ENCODE data around the gene CEP85L.

Gene CEP85L

DNA sequence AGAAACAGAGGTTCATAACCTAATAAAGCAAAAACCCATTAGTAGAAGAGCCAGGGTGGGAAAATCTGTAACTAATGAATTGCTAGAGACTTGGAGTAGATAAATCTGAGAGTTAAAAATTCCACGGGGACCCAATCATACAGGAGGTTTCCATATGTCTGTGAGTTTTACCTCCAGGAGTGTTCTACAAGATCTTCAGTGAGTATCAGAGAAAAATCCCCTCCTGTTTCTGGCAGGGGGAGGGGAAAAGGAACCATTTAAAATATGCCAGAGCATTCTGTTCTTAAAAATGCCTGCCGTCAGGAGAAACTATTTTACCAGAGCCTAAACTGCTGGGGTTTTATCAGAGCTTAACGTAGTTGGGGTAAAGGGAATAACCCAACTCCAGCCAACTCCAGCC lies 157.3 kb downstream of the CEP85L start:
- Histone ChIP-seq H3K4me3 (no peak overlapping the region), H3K36me3 (replicated peaks) (no peaks in the 10 kb centered on the region), H3K4me1 (no peaks in the 10 kb centered on the region), H3K9me3 (no peaks in the 10 kb centered on the region), H3K27me3 (ENCODE audit: low read depth) (no peaks in the 10 kb centered on the region)
- no peak for DNase-seq (ENCODE audit: low spot score in 2 of 2)
- in situ Hi-C loops (cut with MboI; ENCODE audit: low sequenced_read_pairs): no loop called here

- no peak for DNase-seq (ENCODE audit: low spot score in 2 of 2)
- H3K4me1 ChIP-seq: no peaks in the 10 kb centered on the region
- in situ Hi-C loops (cut with MboI; ENCODE audit: low sequenced_read_pairs): no loop called here
- no peaks in the 10 kb centered on the region for H3K36me3 ChIP-seq (replicated peaks)
- no peaks in the 10 kb centered on the region for H3K27me3 ChIP-seq (ENCODE audit: low read depth)
- no peak overlapping the region for H3K4me3 ChIP-seq
- no peaks in the 10 kb centered on the region; the same call in 1 of the 2 replicates for H3K9me3 ChIP-seq
These were observed 161.4 kb downstream of the CEP85L start for GRCh38 chr6:118489990-118490389.

DNA sequence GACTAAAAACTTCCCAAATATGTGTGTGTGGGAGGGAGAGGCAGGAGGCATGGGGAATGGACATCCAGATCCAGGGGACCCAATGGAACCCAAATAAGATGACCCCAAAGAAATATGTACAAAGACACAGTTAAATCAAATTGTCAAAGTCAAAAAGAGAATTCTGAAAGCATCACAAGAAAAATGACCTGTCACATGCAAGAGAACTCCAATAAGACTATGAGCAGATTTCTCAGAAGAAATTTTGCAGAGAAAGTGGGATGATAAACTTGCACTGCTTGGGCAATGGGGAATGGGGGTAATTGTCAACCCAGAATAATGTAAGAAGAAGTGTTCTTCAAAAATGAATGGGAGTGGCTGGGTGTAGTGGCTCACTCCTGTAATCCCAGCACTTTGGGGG lies 162.8 kb downstream of the CEP85L start:
- no peaks in the 10 kb centered on the region for H3K27me3 ChIP-seq (ENCODE audit: low read depth)
- DNase-seq (ENCODE audit: low spot score in 2 of 2): no peak
- in situ Hi-C loops (cut with MboI; ENCODE audit: low sequenced_read_pairs): no loop called here

GRCh38 chr6:118485601-118486550 lies 165.5 kb downstream of the CEP85L start:
- in situ Hi-C loops (cut with MboI; ENCODE audit: low sequenced_read_pairs): no loop called here
- no peak for DNase-seq (ENCODE audit: low spot score in 2 of 2)

More for the DNA sequence above, 162.8 kb downstream of the CEP85L start:
- Histone ChIP-seq H3K4me3 (no peak overlapping the region), H3K4me1 (no peaks in the 10 kb centered on the region), H3K9me3 (no peaks in the 10 kb centered on the region; the same call in 1 of the 2 replicates), H3K36me3 (replicated peaks) (no peaks in the 10 kb centered on the region)

GRCh38 chr6:118476551-118476950 lies 174.8 kb downstream of the CEP85L start:
- DNase-seq (ENCODE audit: low spot score in 2 of 2): no peak

More at GRCh38 chr6:118485601-118486550, 165.5 kb downstream of the CEP85L start:
- no peaks in the 10 kb centered on the region for H3K36me3 ChIP-seq (replicated peaks)
- no peaks in the 10 kb centered on the region; the same call in 1 of the 2 replicates for H3K9me3 ChIP-seq
- no peaks in the 10 kb centered on the region for H3K27me3 ChIP-seq (ENCODE audit: low read depth)
- H3K4me3 ChIP-seq: no peak overlapping the region
- H3K4me1 ChIP-seq: no peaks in the 10 kb centered on the region

GRCh38 chr6:118473266-118473665 lies 178.1 kb downstream of the CEP85L start:
- in situ Hi-C loops (cut with MboI; ENCODE audit: low sequenced_read_pairs): no loop called here
- DNase-seq (ENCODE audit: low spot score in 2 of 2): no peak
- Histone ChIP-seq H3K4me3 (no peak overlapping the region), H3K36me3 (replicated peaks) (no peaks in the 10 kb centered on the region), H3K9me3 (no peaks in the 10 kb centered on the region), H3K4me1 (0 out of 2 replicates have a peak, but pooled peaks cover 3% of the 10 kb centered on the region), H3K27me3 (ENCODE audit: low read depth) (no peaks in the 10 kb centered on the region)

More at GRCh38 chr6:118476551-118476950, 174.8 kb downstream of the CEP85L start:
- in situ Hi-C loops (cut with MboI; ENCODE audit: low sequenced_read_pairs): no loop called here
- H3K4me3 ChIP-seq: no peak overlapping the region
- no peaks in the 10 kb centered on the region for H3K9me3 ChIP-seq
- H3K4me1 ChIP-seq: no peaks in the 10 kb centered on the region
- no peaks in the 10 kb centered on the region for H3K27me3 ChIP-seq (ENCODE audit: low read depth)
- no peaks in the 10 kb centered on the region for H3K36me3 ChIP-seq (replicated peaks)

GRCh38 chr6:118469468-118469867 lies 181.9 kb downstream of the CEP85L start:
- in situ Hi-C loops (cut with MboI; ENCODE audit: low sequenced_read_pairs): no loop called here
- Histone ChIP-seq H3K4me1 (0 out of 2 replicates have a peak, but pooled peaks cover 3% of the 10 kb centered on the region), H3K9me3 (no peaks in the 10 kb centered on the region), H3K27me3 (ENCODE audit: low read depth) (no peaks in the 10 kb centered on the region), H3K36me3 (replicated peaks) (no peaks in the 10 kb centered on the region), H3K4me3 (no peak overlapping the region)
- no peak for DNase-seq (ENCODE audit: low spot score in 2 of 2)

DNA sequence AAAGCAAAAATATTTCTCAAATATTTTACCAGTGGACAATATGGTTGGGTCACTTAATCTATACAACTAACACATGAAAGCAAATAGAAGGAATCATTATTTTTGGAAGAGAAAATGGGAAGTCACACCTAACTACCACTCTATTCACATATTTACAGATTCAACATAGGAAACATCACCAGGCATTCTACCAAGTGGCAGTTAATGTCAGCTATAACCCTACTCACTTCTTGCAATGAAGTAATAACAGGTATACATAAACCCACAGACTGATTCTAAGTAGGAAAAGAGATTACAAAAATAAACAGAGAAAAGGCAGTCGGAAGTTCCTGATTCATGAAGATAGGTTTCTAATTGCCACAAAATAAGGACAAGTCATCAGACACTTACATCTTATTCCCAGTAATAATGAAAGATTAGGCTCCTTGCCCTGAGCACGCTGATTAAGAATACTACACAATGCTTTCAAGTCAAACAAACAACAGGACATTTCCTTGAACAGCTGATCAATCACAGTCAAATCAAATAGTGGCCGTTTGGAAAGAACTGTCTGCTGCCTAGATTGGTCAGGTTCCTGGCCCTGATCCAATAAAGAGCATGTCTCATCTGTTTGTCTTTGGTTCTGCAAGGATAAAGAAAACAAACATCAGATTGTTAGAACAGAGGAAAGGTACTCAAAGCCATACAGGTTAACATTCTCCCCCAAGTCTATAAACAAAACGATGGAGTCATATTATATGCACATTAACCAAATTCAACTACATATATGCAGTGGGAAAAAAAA lies 182.5 kb downstream of the CEP85L start:
- in situ Hi-C loops (cut with MboI; ENCODE audit: low sequenced_read_pairs): no loop called here
- no peaks in the 10 kb centered on the region for H3K27me3 ChIP-seq (ENCODE audit: low read depth)
- H3K4me1 ChIP-seq: 0 out of 2 replicates have a peak, but pooled peaks cover 3% of the 10 kb centered on the region
- no peaks in the 10 kb centered on the region for H3K36me3 ChIP-seq (replicated peaks)
- DNase-seq (ENCODE audit: low spot score in 2 of 2): no peak
- no peaks in the 10 kb centered on the region for H3K9me3 ChIP-seq
- H3K4me3 ChIP-seq: no peak overlapping the region

DNA sequence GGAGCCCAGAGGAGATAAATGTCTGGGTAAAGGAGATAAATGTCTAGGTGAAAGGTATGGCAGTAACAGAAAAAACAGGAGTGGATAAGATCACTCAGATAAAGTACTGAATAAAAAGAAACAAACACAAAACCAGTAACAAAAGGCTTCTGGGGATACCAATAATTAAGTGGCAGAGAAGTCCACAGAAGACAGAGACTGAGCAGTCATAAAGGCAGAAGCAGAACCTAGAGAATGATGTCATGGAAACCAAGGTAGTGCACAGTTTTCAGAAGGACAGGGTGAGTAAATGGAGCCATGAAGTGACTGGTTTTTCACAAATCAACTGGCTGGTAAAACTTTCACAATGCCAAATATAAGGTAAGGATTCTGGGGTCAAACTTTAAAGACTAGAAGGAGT lies 184.2 kb downstream of the CEP85L start:
- Histone ChIP-seq H3K4me3 (no peak overlapping the region), H3K4me1 (0 out of 2 replicates have a peak, but pooled peaks cover 3% of the 10 kb centered on the region), H3K36me3 (replicated peaks) (no peaks in the 10 kb centered on the region), H3K27me3 (ENCODE audit: low read depth) (no peaks in the 10 kb centered on the region), H3K9me3 (no peaks in the 10 kb centered on the region)
- no peak for DNase-seq (ENCODE audit: low spot score in 2 of 2)
- in situ Hi-C loops (cut with MboI; ENCODE audit: low sequenced_read_pairs): no loop called here

- Histone ChIP-seq H3K9me3 (no peaks in the 10 kb centered on the region), H3K36me3 (replicated peaks) (no peaks in the 10 kb centered on the region), H3K4me1 (no peaks in the 10 kb centered on the region), H3K27me3 (ENCODE audit: low read depth) (no peaks in the 10 kb centered on the region), H3K4me3 (no peak overlapping the region)
- no peak for DNase-seq (ENCODE audit: low spot score in 2 of 2)
- in situ Hi-C loops (cut with MboI; ENCODE audit: low sequenced_read_pairs): no loop called here
These were observed 186.8 kb downstream of the CEP85L start for GRCh38 chr6:118464620-118465019.

GRCh38 chr6:118460958-118461470 lies 190.4 kb downstream of the CEP85L start:
- H3K27me3 ChIP-seq (ENCODE audit: low read depth): no peaks in the 10 kb centered on the region
- no peaks in the 10 kb centered on the region for H3K4me1 ChIP-seq
- H3K36me3 ChIP-seq (replicated peaks): no peaks in the 10 kb centered on the region
- H3K4me3 ChIP-seq: no peak overlapping the region
- DNase-seq (ENCODE audit: low spot score in 2 of 2): no peak
- H3K9me3 ChIP-seq: no peaks in the 10 kb centered on the region
- in situ Hi-C loops (cut with MboI; ENCODE audit: low sequenced_read_pairs): no loop called here

- in situ Hi-C loops (cut with MboI; ENCODE audit: low sequenced_read_pairs): no loop called here
- H3K4me3 ChIP-seq: no peak overlapping the region
- H3K27me3 ChIP-seq (ENCODE audit: low read depth): no peaks in the 10 kb centered on the region
- no peaks in the 10 kb centered on the region for H3K36me3 ChIP-seq (replicated peaks)
- no peak for DNase-seq (ENCODE audit: low spot score in 2 of 2)
- no peaks in the 10 kb centered on the region for H3K9me3 ChIP-seq
- no peaks in the 10 kb centered on the region for H3K4me1 ChIP-seq
These were observed 194.4 kb downstream of the CEP85L start for GRCh38 chr6:118456982-118457381.

DNA sequence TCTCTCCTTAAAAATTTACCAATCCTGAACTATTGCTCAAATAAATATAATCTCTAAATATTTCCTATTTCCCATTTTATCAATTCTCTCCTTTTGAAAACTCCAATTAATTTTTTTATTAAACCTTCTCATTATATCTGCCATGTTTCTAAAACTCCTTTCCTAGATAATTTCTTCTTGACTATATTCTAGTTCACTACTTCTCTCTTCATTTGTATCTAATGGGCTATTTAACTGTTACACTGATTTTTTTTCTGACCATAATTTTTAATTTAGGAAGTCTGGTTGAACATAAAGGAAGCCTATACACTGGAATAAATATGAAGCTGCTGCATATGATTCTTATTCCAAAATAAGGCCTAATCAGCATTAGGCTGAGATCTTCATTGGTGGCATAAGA lies 199.6 kb downstream of the CEP85L start:
- H3K27me3 ChIP-seq (ENCODE audit: low read depth): no peaks in the 10 kb centered on the region
- no peak overlapping the region for H3K4me3 ChIP-seq
- H3K4me1 ChIP-seq: no peaks in the 10 kb centered on the region
- DNase-seq (ENCODE audit: low spot score in 2 of 2): no peak
- H3K9me3 ChIP-seq: no peaks in the 10 kb centered on the region
- in situ Hi-C loops (cut with MboI; ENCODE audit: low sequenced_read_pairs): no loop called here
- no peaks in the 10 kb centered on the region for H3K36me3 ChIP-seq (replicated peaks)

Measured in HAP-1 (cell line).